HG03558 (cell line): ENCODE measurements around the gene XPO5.

ENCODE experiments used
- ATAC-seq: cut with Tn5 transposase; IDR thresholded peaks from one replicate; pipeline ENCODE4 v1.9.1; 2021; ENCODE audit warnings: moderate number of reproducible peaks; ENCODE audit not compliant: unreplicated experiment; ENCODE audit errors: extremely low read depth

XPO5 gene

GRCh38 chr6:43477235-43478007 is 98.4 kb downstream of the XPO5 start, which contains the start of gene TJAP1:
TJAP1 (plus strand) TSS chr6:43477570; CDS start chr6:43499002, 21,432 bp downstream.
- ATAC-seq = no peak

GRCh38 chr6:43476746-43477145 is 99.1 kb downstream of the XPO5 start:
- no peak for ATAC-seq

- no peak for ATAC-seq
Measured at GRCh38 chr6:43475516-43475915, 100.3 kb downstream of the XPO5 start.

GRCh38 chr6:43472515-43472914 is 103.3 kb downstream of the XPO5 start:
- no peak for ATAC-seq
